ENCODE results near the gene DSE. TPM values are rescaled to one million over a fixed set of nuclear protein-coding genes. Genes with fewer than 3 reads are reported as not detected.

Gene DSE
- total and polyA plus RNA-seq, 2 donors (not counting 1 experiment from before 2014, with no cell fraction given), result 71.0 to 89.2 TPM

DNA sequence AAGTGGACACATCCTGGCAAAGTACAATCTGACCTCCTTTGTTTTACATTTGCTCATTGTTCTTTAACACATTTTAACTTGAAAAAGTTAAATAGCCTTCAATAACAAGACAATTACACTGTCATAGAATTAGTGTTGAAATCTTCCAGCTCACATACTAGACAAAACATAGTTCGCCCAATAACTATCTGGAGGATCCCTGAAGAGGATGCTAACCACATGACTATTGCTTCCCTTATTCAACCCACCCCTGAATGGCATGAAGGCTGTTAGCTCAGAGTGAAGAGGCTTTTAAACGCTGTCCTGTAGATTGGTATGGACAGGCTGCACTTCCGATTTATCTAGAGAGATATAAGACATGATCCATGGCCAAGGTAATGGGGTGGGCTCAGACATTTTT lies 15.0 kb upstream of the DSE start:
- Histone ChIP-seq H3K36me3 (ENCODE audit: control insufficient read depth, insufficient read depth, low read length) (no peaks in the 10 kb centered on the region), H3K4me2 (ENCODE audit: extremely low read depth, insufficient read depth, low read length) (no peak overlapping the region), H3K27ac (ENCODE audit: insufficient read depth, low read length) (no peak overlapping the region), H2AFZ (ENCODE audit: low read length) (no peak overlapping the region), H3K9me3 (ENCODE audit: control insufficient read depth, insufficient read depth, low read depth, low read length) (no peaks in the 10 kb centered on the region), H3K4me3 (replicated peaks in 1 of 4; ENCODE audit: control extremely low read depth in 1 of 4, insufficient read depth in 1 of 4, low read depth in 3 of 4, low read length in 4 of 4) (no peak overlapping the region), H4K20me1 (ENCODE audit: control insufficient read depth, extremely low read depth, insufficient read depth, low read length) (no peaks in the 10 kb centered on the region), H3K79me2 (ENCODE audit: control insufficient read depth, insufficient read depth, low read length) (no peaks in the 10 kb centered on the region), H3K9ac (ENCODE audit: insufficient read depth, low read length) (no peak overlapping the region), H3K4me1 (ENCODE audit: control insufficient read depth, extremely low read depth, insufficient read depth, low read length) (peaks cover 8% of the 10 kb centered on the region), H3K27me3 (ENCODE audit: control insufficient read depth, insufficient read depth, low read length) (no peaks in the 10 kb centered on the region)
- no peak for DNase-seq (ENCODE audit: low read depth in 2 of 2)
- TF ChIP-seq, protein P1, sequence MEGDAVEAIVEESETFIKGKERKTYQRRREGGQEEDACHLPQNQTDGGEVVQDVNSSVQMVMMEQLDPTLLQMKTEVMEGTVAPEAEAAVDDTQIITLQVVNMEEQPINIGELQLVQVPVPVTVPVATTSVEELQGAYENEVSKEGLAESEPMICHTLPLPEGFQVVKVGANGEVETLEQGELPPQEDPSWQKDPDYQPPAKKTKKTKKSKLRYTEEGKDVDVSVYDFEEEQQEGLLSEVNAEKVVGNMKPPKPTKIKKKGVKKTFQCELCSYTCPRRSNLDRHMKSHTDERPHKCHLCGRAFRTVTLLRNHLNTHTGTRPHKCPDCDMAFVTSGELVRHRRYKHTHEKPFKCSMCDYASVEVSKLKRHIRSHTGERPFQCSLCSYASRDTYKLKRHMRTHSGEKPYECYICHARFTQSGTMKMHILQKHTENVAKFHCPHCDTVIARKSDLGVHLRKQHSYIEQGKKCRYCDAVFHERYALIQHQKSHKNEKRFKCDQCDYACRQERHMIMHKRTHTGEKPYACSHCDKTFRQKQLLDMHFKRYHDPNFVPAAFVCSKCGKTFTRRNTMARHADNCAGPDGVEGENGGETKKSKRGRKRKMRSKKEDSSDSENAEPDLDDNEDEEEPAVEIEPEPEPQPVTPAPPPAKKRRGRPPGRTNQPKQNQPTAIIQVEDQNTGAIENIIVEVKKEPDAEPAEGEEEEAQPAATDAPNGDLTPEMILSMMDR (conservative IDR thresholded peaks at IDR 0.05 in 1 of 2, IDR thresholded peaks at IDR 0.05 in 1 of 2; ENCODE audit: low read depth in 1 of 2, low read length in 2 of 2), result no peak
- no peak for TF ChIP-seq EZH2 (IDR thresholded peaks at IDR 0.05; ENCODE audit: low read length, missing control alignments)

DNA sequence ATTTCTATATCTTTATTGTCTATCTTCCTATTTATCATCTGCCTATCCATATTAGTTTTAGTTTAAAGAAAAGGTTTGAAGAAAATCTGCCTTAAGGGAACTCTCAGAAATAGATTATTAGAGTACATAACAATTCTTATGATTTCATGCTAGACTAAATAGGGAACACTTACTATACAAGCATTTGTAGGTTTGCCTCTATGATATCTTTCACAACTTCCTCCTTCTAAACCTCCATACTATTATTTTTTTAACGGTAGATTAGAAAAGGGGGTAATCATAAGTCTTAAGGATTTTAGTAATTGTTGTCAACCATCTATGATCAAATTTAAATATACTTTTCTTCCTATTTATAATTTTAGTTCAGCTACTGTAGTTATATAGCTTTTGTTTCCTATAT lies 11.6 kb upstream of the DSE start:
- Histone ChIP-seq H4K20me1 (ENCODE audit: control insufficient read depth, extremely low read depth, insufficient read depth, low read length) (no peaks in the 10 kb centered on the region), H3K9me3 (ENCODE audit: control insufficient read depth, insufficient read depth, low read depth, low read length) (no peaks in the 10 kb centered on the region), H3K79me2 (ENCODE audit: control insufficient read depth, insufficient read depth, low read length) (no peaks in the 10 kb centered on the region), H3K27me3 (ENCODE audit: control insufficient read depth, insufficient read depth, low read length) (no peaks in the 10 kb centered on the region), H3K4me2 (ENCODE audit: extremely low read depth, insufficient read depth, low read length) (no peak overlapping the region), H3K9ac (ENCODE audit: insufficient read depth, low read length) (no peak overlapping the region), H3K36me3 (ENCODE audit: control insufficient read depth, insufficient read depth, low read length) (no peaks in the 10 kb centered on the region), H3K27ac (ENCODE audit: insufficient read depth, low read length) (no peak overlapping the region), H3K4me3 (replicated peaks in 1 of 4; ENCODE audit: control extremely low read depth in 1 of 4, insufficient read depth in 1 of 4, low read depth in 3 of 4, low read length in 4 of 4) (no peak overlapping the region), H2AFZ (ENCODE audit: low read length) (no peak overlapping the region), H3K4me1 (ENCODE audit: control insufficient read depth, extremely low read depth, insufficient read depth, low read length) (no peaks in the 10 kb centered on the region)
- no peak for TF ChIP-seq EZH2 (IDR thresholded peaks at IDR 0.05; ENCODE audit: low read length, missing control alignments)
- TF ChIP-seq, protein P1 (conservative IDR thresholded peaks at IDR 0.05 in 1 of 2, IDR thresholded peaks at IDR 0.05 in 1 of 2; ENCODE audit: low read depth in 1 of 2, low read length in 2 of 2), result no peak
- no peak for DNase-seq (ENCODE audit: low read depth in 2 of 2)

DNA sequence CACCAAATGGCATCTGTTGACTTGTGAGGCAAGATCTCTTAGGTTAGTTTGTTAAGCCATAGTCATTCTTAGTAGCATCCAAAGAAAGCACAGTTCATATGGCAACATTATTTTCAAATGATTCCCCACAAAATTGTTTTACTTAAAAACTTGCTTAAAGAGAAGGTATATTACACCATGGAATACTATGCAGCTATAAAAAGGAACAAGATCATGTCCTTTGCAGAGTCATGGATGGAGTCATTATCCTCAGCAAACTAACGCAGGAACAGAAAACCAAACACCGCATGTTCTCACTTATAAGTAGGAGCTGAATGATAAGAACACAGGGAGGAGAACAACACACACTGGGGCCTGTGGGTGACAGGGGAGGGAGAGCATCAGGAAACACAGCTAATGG lies 10.9 kb upstream of the DSE start:
- DNase-seq (ENCODE audit: low read depth in 2 of 2), result no peak
- H3K4me2 ChIP-seq (ENCODE audit: extremely low read depth, insufficient read depth, low read length), result no peak overlapping the region
- no peaks in the 10 kb centered on the region for H3K4me1 ChIP-seq (ENCODE audit: control insufficient read depth, extremely low read depth, insufficient read depth, low read length)
- H4K20me1 ChIP-seq (ENCODE audit: control insufficient read depth, extremely low read depth, insufficient read depth, low read length), result no peaks in the 10 kb centered on the region
- H3K27ac ChIP-seq (ENCODE audit: insufficient read depth, low read length), result no peak overlapping the region
- H2AFZ ChIP-seq (ENCODE audit: low read length), result no peak overlapping the region
- no peaks in the 10 kb centered on the region for H3K9me3 ChIP-seq (ENCODE audit: control insufficient read depth, insufficient read depth, low read depth, low read length)
- no peaks in the 10 kb centered on the region for H3K36me3 ChIP-seq (ENCODE audit: control insufficient read depth, insufficient read depth, low read length)
- no peak overlapping the region for H3K9ac ChIP-seq (ENCODE audit: insufficient read depth, low read length)
- TF ChIP-seq, protein P1 (conservative IDR thresholded peaks at IDR 0.05 in 1 of 2, IDR thresholded peaks at IDR 0.05 in 1 of 2; ENCODE audit: low read depth in 1 of 2, low read length in 2 of 2), result no peak
- no peak for TF ChIP-seq EZH2 (IDR thresholded peaks at IDR 0.05; ENCODE audit: low read length, missing control alignments)
- no peaks in the 10 kb centered on the region for H3K27me3 ChIP-seq (ENCODE audit: control insufficient read depth, insufficient read depth, low read length)
- no peaks in the 10 kb centered on the region for H3K79me2 ChIP-seq (ENCODE audit: control insufficient read depth, insufficient read depth, low read length)
- no peak overlapping the region for H3K4me3 ChIP-seq (replicated peaks in 1 of 4; ENCODE audit: control extremely low read depth in 1 of 4, insufficient read depth in 1 of 4, low read depth in 3 of 4, low read length in 4 of 4)
